ENCODE data around the gene ZNF598. TPM values are rescaled to one million over a fixed set of nuclear protein-coding genes. Genes with fewer than 3 reads are reported as not detected.

The ZNF598 gene
- total RNA-seq, 1 donor from 2014 or later, result 14.5 TPM

GRCh38 chr16:2047330-2048115 lies 37.9 kb upstream of the ZNF598 start, which contains the start of the genes NTHL1 and TSC2:
TSS of gene NTHL1 (minus strand) at chr16:2047834. CDS start at chr16:2047823, 11 bp downstream.
TSS of gene TSC2 (plus strand) at chr16:2047985. CDS start at chr16:2048616, 631 bp downstream.
- peak within 1 kb of the TSS; percentile 96 for H3K27ac ChIP-seq (replicated peaks)
- peaks cover 67% of the 10 kb centered on the region for H3K4me1 ChIP-seq
- intact Hi-C loops (cut with micrococcal nuclease), result no loop called here

GRCh38 chr16:2046893-2047329 lies 37.3 kb upstream of the ZNF598 start:
- peaks cover 18% of the 10 kb centered on the region for H3K36me3 ChIP-seq
- no peak for TF ChIP-seq CTCF (IDR thresholded peaks at IDR 0.05; ENCODE audit: borderline replicate concordance)
- peaks cover 73% of the 10 kb centered on the region for H3K4me1 ChIP-seq
- no peaks in the 10 kb centered on the region for H3K9me3 ChIP-seq (replicated peaks)
- H3K4me3 ChIP-seq, result peak overlapping the region; percentile 91
- no peak for DNase-seq
- peak overlapping the region; percentile 96 for H3K27ac ChIP-seq (replicated peaks)
- no peaks in the 10 kb centered on the region for H3K27me3 ChIP-seq (ENCODE audit: low read depth)
- intact Hi-C loops (cut with micrococcal nuclease), result no loop called here

More at GRCh38 chr16:2047330-2048115, 37.9 kb upstream of the ZNF598 start, which contains the start of the genes NTHL1 and TSC2:
- DNase-seq, result peak; percentile 97
- peak within 1 kb of the TSS; percentile 91 for H3K4me3 ChIP-seq
- peak; percentile 51 for TF ChIP-seq CTCF (IDR thresholded peaks at IDR 0.05; ENCODE audit: borderline replicate concordance)
- peaks cover 24% of the 10 kb centered on the region for H3K36me3 ChIP-seq
- H3K9me3 ChIP-seq (replicated peaks), result no peaks in the 10 kb centered on the region
- H3K27me3 ChIP-seq (ENCODE audit: low read depth), result no peaks in the 10 kb centered on the region

- no peak for TF ChIP-seq CTCF (IDR thresholded peaks at IDR 0.05; ENCODE audit: borderline replicate concordance)
- Histone ChIP-seq H3K9me3 (replicated peaks) (no peaks in the 10 kb centered on the region), H3K4me1 (peaks cover 79% of the 10 kb centered on the region), H3K27me3 (ENCODE audit: low read depth) (no peaks in the 10 kb centered on the region), H3K4me3 (peak overlapping the region; percentile 91), H3K36me3 (peaks cover 11% of the 10 kb centered on the region), H3K27ac (replicated peaks) (peak overlapping the region; percentile 96)
- DNase-seq, result no peak
- intact Hi-C loops (cut with micrococcal nuclease), result no loop called here
Measured at GRCh38 chr16:2045965-2046892, 36.6 kb upstream of the ZNF598 start.

GRCh38 chr16:2044541-2044940 lies 34.9 kb upstream of the ZNF598 start:
- no peak for TF ChIP-seq CTCF (IDR thresholded peaks at IDR 0.05; ENCODE audit: borderline replicate concordance)
- peaks cover 96% of the 10 kb centered on the region for H3K4me1 ChIP-seq
- H3K9me3 ChIP-seq (replicated peaks), result no peaks in the 10 kb centered on the region
- peak overlapping the region; percentile 96 for H3K27ac ChIP-seq (replicated peaks)
- H3K36me3 ChIP-seq, result no peaks in the 10 kb centered on the region
- H3K4me3 ChIP-seq, result peak overlapping the region; percentile 33
- no peaks in the 10 kb centered on the region for H3K27me3 ChIP-seq (ENCODE audit: low read depth)
- no peak for DNase-seq
- intact Hi-C loops (cut with micrococcal nuclease), result no loop called here

All from left ventricle myocardium inferior (tissue), 1 donor.